Fibroblast of lung (primary cell): Measurements from ENCODE around the gene TCP11L2. TPM values are rescaled to one million over a fixed set of nuclear protein-coding genes. Genes with fewer than 3 reads are reported as not detected.

Source experiments
- DNase-seq, 2 donors: peaks; one replicate each; pipeline versions ENCODE4 v3.0.0 to v3.0.0-alpha.2; 2010; ENCODE audit warnings: low read depth in 2 of 2
- H2AFZ ChIP-seq: 2 replicates; pipeline ENCODE4 v1.5.1; 2012; ENCODE audit warnings: low read length, control low read depth, inconsistent platforms
- H3K27ac ChIP-seq: 2 replicates; pipeline ENCODE4 v1.5.1; 2011; ENCODE audit warnings: low read length, control low read depth; ENCODE audit not compliant: insufficient read depth
- H3K27me3 ChIP-seq: 2 replicates; pipeline ENCODE4 v1.5.1; 2011; ENCODE audit warnings: mild to moderate bottlenecking, low read length; ENCODE audit not compliant: control insufficient read depth, insufficient read depth
- H3K36me3 ChIP-seq: 2 replicates; pipeline ENCODE4 v1.5.1; 2011; ENCODE audit warnings: low read length; ENCODE audit not compliant: control insufficient read depth, insufficient read depth
- H3K4me1 ChIP-seq: 2 replicates; pipeline ENCODE4 v1.5.1; 2011; ENCODE audit warnings: low read length; ENCODE audit not compliant: control insufficient read depth, insufficient read depth; ENCODE audit errors: extremely low read depth
- H3K4me2 ChIP-seq: 2 replicates; pipeline ENCODE4 v1.5.1; 2011; ENCODE audit warnings: low read length, control low read depth; ENCODE audit not compliant: insufficient read depth; ENCODE audit errors: extremely low read depth
- H3K4me3 ChIP-seq, 4 experiments: fragments of 200-600 bp in 1 of 4; sonication (generic) in 1 of 4; replicated peaks in 1 of 4; 2 replicates each; pipeline ENCODE4 v1.5.1; 2011 to 2016; ENCODE audit warnings: low read length in 4 of 4, low read depth in 3 of 4, mild to moderate bottlenecking in 3 of 4, control low read depth in 2 of 4, inconsistent platforms in 1 of 4, mixed read lengths in 1 of 4; ENCODE audit not compliant: insufficient read depth in 1 of 4; ENCODE audit errors: control extremely low read depth in 1 of 4
- H3K79me2 ChIP-seq: 2 replicates; pipeline ENCODE4 v1.5.1; 2012; ENCODE audit warnings: mild to moderate bottlenecking, low read length, inconsistent platforms; ENCODE audit not compliant: control insufficient read depth, insufficient read depth
- H3K9ac ChIP-seq: 2 replicates; pipeline ENCODE4 v1.5.1; 2011; ENCODE audit warnings: mild to moderate bottlenecking, low read length, control low read depth; ENCODE audit not compliant: insufficient read depth
- H3K9me3 ChIP-seq: 2 replicates; pipeline ENCODE4 v1.5.1; 2012; ENCODE audit warnings: low read depth, low read length; ENCODE audit not compliant: control insufficient read depth, insufficient read depth
- H4K20me1 ChIP-seq: 2 replicates; pipeline ENCODE4 v1.5.1; 2011; ENCODE audit warnings: low read length; ENCODE audit not compliant: control insufficient read depth, insufficient read depth; ENCODE audit errors: extremely low read depth
- EZH2 ChIP-seq: IDR thresholded peaks from 2 replicates; pipeline ENCODE4 v1.5.1; 2012; ENCODE audit warnings: low read length, control low read depth, mild to moderate bottlenecking; ENCODE audit errors: missing control alignments
- polyA plus RNA-seq, 2 donors: library from polyadenylated mRNA; depleted of rRNA in 1 of 2; stranded (reverse) in 1 of 2; unstranded in 1 of 2; fragments of >200 nt; gene quantifications; 2 replicates each; pipeline ENCODE4 v1.2.1, GENCODE V29; 2011 to 2012; ENCODE audit warnings: missing spikeins in 1 of 2
- total RNA-seq: library from RNA; depleted of rRNA; stranded (reverse); fragments of >200 nt; gene quantifications from 2 replicates; pipeline ENCODE4 v1.2.1, GENCODE V29; 2014
- TF ChIP-seq, protein P1 (sequence below), 2 donors: IDR thresholded peaks in 1 of 2; conservative IDR thresholded peaks in 1 of 2; 1 replicate in 1 of 2; 2 replicates in 1 of 2; pipeline ENCODE4 v1.5.1; 2011 to 2012; ENCODE audit warnings: low read length in 2 of 2, control low read depth in 1 of 2, inconsistent platforms in 1 of 2, low read depth in 1 of 2, mild to moderate bottlenecking in 1 of 2

TCP11L2 gene
- total and polyA plus RNA-seq, 2 donors (not counting 1 experiment from before 2014, with no cell fraction given) = 23.6 to 82.6 TPM

DNA sequence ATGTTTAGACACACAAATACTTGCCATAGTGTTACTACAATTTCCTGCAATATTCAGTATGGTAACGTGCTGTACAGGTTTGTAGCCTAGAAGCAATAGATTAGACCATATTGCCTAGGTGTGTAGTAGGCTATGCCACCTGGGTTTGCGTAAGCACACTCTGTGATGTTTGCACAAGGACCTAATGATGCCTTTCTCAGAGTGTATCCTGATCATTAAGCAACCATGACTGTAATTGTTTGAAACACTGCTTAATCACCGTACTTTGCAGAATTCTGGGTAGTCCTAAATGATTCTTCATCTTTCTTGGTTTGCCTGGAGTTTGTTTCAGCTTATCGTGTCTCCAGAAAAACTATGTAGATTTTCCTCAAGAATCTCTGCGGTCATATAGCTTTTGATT is 11.2 kb upstream of the TCP11L2 start:
- Histone ChIP-seq H3K4me3 (no peak overlapping the region), H3K9me3 (no peaks in the 10 kb centered on the region), H2AFZ (peak overlapping the region; percentile 22), H3K36me3 (no peaks in the 10 kb centered on the region), H4K20me1 (no peaks in the 10 kb centered on the region), H3K4me2 (no peak overlapping the region), H3K9ac (no peak overlapping the region), H3K27me3 (no peaks in the 10 kb centered on the region), H3K79me2 (no peaks in the 10 kb centered on the region), H3K27ac (no peak overlapping the region), H3K4me1 (peaks cover 3% of the 10 kb centered on the region)
- no peak for TF ChIP-seq EZH2
- TF ChIP-seq, protein P1, sequence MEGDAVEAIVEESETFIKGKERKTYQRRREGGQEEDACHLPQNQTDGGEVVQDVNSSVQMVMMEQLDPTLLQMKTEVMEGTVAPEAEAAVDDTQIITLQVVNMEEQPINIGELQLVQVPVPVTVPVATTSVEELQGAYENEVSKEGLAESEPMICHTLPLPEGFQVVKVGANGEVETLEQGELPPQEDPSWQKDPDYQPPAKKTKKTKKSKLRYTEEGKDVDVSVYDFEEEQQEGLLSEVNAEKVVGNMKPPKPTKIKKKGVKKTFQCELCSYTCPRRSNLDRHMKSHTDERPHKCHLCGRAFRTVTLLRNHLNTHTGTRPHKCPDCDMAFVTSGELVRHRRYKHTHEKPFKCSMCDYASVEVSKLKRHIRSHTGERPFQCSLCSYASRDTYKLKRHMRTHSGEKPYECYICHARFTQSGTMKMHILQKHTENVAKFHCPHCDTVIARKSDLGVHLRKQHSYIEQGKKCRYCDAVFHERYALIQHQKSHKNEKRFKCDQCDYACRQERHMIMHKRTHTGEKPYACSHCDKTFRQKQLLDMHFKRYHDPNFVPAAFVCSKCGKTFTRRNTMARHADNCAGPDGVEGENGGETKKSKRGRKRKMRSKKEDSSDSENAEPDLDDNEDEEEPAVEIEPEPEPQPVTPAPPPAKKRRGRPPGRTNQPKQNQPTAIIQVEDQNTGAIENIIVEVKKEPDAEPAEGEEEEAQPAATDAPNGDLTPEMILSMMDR (conservative IDR thresholded peaks at IDR 0.05 in 1 of 2, IDR thresholded peaks at IDR 0.05 in 1 of 2; ENCODE audit: low read depth in 1 of 2, low read length in 2 of 2) = no peak
- DNase-seq = no peak

DNA sequence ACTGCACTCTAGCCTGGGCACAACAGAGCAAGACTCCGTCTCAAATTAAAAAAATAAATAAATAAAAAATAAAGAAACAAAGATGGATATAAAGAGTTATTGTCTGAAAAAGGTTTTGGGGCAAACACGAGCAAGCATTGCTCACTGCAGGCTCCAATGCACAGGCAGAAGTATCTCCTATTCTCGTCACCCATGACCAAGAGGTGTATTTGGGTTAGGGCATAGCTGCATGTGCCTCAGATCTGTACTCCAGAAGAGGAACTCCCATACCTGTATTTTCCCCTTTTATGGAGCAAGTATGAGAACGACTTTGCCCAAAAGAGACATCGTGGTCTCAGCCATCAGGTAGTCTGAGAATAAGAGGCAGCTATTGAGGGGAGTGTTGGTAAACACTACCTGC is 10.2 kb upstream of the TCP11L2 start:
- no peak for TF ChIP-seq EZH2
- TF ChIP-seq, protein P1 (conservative IDR thresholded peaks at IDR 0.05 in 1 of 2, IDR thresholded peaks at IDR 0.05 in 1 of 2; ENCODE audit: low read depth in 1 of 2, low read length in 2 of 2) = no peak
- Histone ChIP-seq H3K4me2 (no peak overlapping the region), H3K4me3 (no peak overlapping the region), H3K9ac (no peak overlapping the region), H3K4me1 (peaks cover 3% of the 10 kb centered on the region), H3K79me2 (no peaks in the 10 kb centered on the region), H4K20me1 (no peaks in the 10 kb centered on the region), H3K36me3 (no peaks in the 10 kb centered on the region), H2AFZ (no peak overlapping the region), H3K9me3 (no peaks in the 10 kb centered on the region), H3K27ac (no peak overlapping the region), H3K27me3 (no peaks in the 10 kb centered on the region)
- no peak for DNase-seq

DNA sequence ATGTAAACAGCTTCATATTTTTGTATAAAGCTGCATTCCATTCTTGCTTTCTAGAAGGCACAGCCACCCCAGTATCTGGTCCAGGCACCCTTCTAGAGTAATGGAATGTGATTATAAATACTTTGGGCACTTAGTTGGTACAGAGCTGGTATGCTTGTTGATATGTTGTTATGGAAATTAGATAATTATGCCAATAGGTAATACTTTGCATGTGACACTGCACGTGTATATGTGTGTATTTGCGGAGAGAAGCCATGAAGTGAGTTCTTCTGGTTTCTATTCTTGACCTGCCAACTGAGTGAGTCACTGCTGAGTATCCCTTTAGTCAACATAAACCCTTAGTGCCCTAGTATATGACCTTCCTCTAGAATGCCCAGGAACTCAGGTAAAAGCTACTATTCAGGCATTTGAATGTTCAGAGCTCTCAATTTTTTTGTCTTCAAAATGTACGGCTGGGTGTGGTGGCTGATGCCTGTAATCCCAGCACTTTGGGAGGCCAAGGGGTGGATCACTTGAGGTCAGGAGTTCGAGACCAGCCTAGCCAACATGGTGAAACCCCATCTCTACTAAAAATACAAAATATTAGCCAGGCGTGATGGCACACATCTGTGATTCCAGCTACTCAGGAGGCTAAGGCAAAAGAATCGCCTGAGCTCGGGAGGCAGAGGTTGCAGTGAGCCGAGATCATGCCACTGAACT is 6.2 kb upstream of the TCP11L2 start:
- H3K27me3 ChIP-seq = no peaks in the 10 kb centered on the region
- no peak overlapping the region for H3K9ac ChIP-seq
- H3K4me2 ChIP-seq = no peak overlapping the region
- no peak overlapping the region for H3K4me3 ChIP-seq
- H4K20me1 ChIP-seq = no peaks in the 10 kb centered on the region
- no peaks in the 10 kb centered on the region for H3K79me2 ChIP-seq
- H3K4me1 ChIP-seq = no peaks in the 10 kb centered on the region
- no peak overlapping the region for H3K27ac ChIP-seq
- peak; percentile 81 to 87 for DNase-seq
- no peaks in the 10 kb centered on the region for H3K9me3 ChIP-seq
- no peak overlapping the region for H2AFZ ChIP-seq
- H3K36me3 ChIP-seq = no peaks in the 10 kb centered on the region
- TF ChIP-seq EZH2 = no peak
- TF ChIP-seq, protein P1 (conservative IDR thresholded peaks at IDR 0.05 in 1 of 2, IDR thresholded peaks at IDR 0.05 in 1 of 2; ENCODE audit: low read depth in 1 of 2, low read length in 2 of 2) = no peak
